ENCODE measurements around the gene IGFL1.
"Not testable (repeated sequence)": the region's sequence is repeated elsewhere in the genome, so short reads cannot be mapped to it uniquely, and the experiment has no call there.

Gene IGFL1

GRCh38 chr19:46218160-46218559 is 11.4 kb upstream of the IGFL1 start:
- no peak for TF ChIP-seq CTCF (IDR thresholded peaks at IDR 0.05)
- no peak overlapping the region for H3K27ac ChIP-seq
- H3K4me3 ChIP-seq, result no peak overlapping the region
- no peak for DNase-seq (ENCODE audit: low spot score)

GRCh38 chr19:46220038-46220615 is 9.4 kb upstream of the IGFL1 start:
- no peak overlapping the region for H3K4me3 ChIP-seq
- no peak for TF ChIP-seq CTCF (IDR thresholded peaks at IDR 0.05)
- no peak for DNase-seq (ENCODE audit: low spot score)
- H3K27ac ChIP-seq, result no peak overlapping the region

GRCh38 chr19:46221152-46221551 is 8.4 kb upstream of the IGFL1 start:
- DNase-seq (ENCODE audit: low spot score), result no peak
- no peak overlapping the region for H3K4me3 ChIP-seq
- TF ChIP-seq CTCF (IDR thresholded peaks at IDR 0.05), result no peak
- no peak overlapping the region for H3K27ac ChIP-seq

GRCh38 chr19:46221981-46222610 is 7.4 kb upstream of the IGFL1 start:
- Histone ChIP-seq H3K27ac (no peak overlapping the region), H3K4me3 (no peak overlapping the region)
- no peak for TF ChIP-seq CTCF (IDR thresholded peaks at IDR 0.05)
- no peak for DNase-seq (ENCODE audit: low spot score)

- DNase-seq (ENCODE audit: low spot score); H3K4me3 ChIP-seq; H3K27ac ChIP-seq: not testable (repeated sequence)
These were observed 5.8 kb upstream of the IGFL1 start for GRCh38 chr19:46223787-46224186.

GRCh38 chr19:46224773-46225172 is 4.8 kb upstream of the IGFL1 start:
- DNase-seq (ENCODE audit: low spot score), result no peak
- Histone ChIP-seq H3K4me3 (no peak overlapping the region), H3K27ac (no peak overlapping the region)
- TF ChIP-seq CTCF (IDR thresholded peaks at IDR 0.05), result no peak

- DNase-seq (ENCODE audit: low spot score), result no peak
- H3K4me3 ChIP-seq, result no peak overlapping the region
These were observed 4.0 kb upstream of the IGFL1 start for GRCh38 chr19:46225558-46226004.

More at GRCh38 chr19:46225558-46226004, 4.0 kb upstream of the IGFL1 start:
- no peak for TF ChIP-seq CTCF (IDR thresholded peaks at IDR 0.05)
- H3K27ac ChIP-seq, result no peak overlapping the region
